ENCODE measurements around the gene PHACTR4. TPM values are rescaled to one million over a fixed set of nuclear protein-coding genes. Genes with fewer than 3 reads are reported as not detected.
A peak's percentile ranks its signal among the peaks of the same experiment; 100 is the strongest.
"Not testable (repeated sequence)": the region's sequence is repeated elsewhere in the genome, so short reads cannot be mapped to it uniquely, and the experiment has no call there.

PHACTR4 gene
- total RNA-seq, 1 donor from 2014 or later = 80.8 TPM

DNA sequence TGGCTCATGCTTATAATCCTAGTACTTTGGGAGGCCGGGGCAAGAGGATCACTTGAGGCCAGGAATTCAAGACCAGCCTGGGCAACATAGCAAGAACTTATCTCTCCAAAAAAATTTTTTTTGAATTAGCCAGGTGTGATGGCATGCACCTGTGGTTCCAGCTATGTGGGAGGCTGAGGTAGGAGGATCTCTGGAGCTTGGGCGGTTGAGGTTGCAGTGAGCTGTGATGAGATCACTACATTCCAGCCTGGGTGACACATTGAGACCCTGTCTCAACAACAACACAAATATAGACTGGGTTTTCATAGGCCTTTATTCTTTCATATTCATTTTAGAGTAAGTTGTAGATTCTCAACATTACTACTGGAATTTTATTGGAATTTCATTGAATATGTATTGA lies 27.9 kb upstream of the PHACTR4 start:
- H3K4me1 Mint-ChIP-seq = no peaks in the 10 kb centered on the region
- H3K9me3 Mint-ChIP-seq = no peaks in the 10 kb centered on the region
- TF ChIP-seq, protein P1, sequence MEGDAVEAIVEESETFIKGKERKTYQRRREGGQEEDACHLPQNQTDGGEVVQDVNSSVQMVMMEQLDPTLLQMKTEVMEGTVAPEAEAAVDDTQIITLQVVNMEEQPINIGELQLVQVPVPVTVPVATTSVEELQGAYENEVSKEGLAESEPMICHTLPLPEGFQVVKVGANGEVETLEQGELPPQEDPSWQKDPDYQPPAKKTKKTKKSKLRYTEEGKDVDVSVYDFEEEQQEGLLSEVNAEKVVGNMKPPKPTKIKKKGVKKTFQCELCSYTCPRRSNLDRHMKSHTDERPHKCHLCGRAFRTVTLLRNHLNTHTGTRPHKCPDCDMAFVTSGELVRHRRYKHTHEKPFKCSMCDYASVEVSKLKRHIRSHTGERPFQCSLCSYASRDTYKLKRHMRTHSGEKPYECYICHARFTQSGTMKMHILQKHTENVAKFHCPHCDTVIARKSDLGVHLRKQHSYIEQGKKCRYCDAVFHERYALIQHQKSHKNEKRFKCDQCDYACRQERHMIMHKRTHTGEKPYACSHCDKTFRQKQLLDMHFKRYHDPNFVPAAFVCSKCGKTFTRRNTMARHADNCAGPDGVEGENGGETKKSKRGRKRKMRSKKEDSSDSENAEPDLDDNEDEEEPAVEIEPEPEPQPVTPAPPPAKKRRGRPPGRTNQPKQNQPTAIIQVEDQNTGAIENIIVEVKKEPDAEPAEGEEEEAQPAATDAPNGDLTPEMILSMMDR (conservative IDR thresholded peaks at IDR 0.05) = no peak
- no peak overlapping the region for H3K4me3 Mint-ChIP-seq
- H3K27me3 Mint-ChIP-seq (ENCODE audit: low read depth) = no peaks in the 10 kb centered on the region
- DNase-seq (ENCODE audit: low read depth, low spot score) = no peak
- no peaks in the 10 kb centered on the region for H3K36me3 Mint-ChIP-seq (ENCODE audit: low read depth)
- no peak overlapping the region for H3K27ac Mint-ChIP-seq (ENCODE audit: unreplicated experiment)

DNA sequence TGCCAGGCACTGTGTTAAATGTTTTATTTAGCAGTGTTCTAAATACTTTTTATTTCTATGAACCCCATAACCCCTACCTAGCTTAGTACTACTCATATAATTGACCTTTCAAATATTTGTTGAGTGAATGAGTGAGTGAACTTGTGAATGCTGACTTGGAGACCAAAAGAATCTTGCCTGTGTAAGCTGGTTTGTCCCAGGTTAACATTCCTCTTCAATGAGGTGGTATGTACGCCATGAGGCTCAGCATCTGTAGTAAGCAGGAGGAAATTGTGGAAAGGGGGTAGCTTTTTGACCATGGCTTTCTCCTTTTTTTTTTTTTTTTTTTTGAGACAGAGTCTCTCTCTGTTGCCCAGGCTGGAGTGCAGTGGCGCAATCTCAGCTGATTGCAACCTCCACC lies 26.1 kb upstream of the PHACTR4 start:
- TF ChIP-seq, protein P1 (conservative IDR thresholded peaks at IDR 0.05) = no peak
- H3K27ac Mint-ChIP-seq (ENCODE audit: unreplicated experiment) = no peak overlapping the region
- no peak overlapping the region for H3K4me3 Mint-ChIP-seq
- no peaks in the 10 kb centered on the region for H3K36me3 Mint-ChIP-seq (ENCODE audit: low read depth)
- DNase-seq (ENCODE audit: low read depth, low spot score) = no peak
- no peaks in the 10 kb centered on the region for H3K9me3 Mint-ChIP-seq
- no peaks in the 10 kb centered on the region for H3K4me1 Mint-ChIP-seq
- no peaks in the 10 kb centered on the region for H3K27me3 Mint-ChIP-seq (ENCODE audit: low read depth)

DNA sequence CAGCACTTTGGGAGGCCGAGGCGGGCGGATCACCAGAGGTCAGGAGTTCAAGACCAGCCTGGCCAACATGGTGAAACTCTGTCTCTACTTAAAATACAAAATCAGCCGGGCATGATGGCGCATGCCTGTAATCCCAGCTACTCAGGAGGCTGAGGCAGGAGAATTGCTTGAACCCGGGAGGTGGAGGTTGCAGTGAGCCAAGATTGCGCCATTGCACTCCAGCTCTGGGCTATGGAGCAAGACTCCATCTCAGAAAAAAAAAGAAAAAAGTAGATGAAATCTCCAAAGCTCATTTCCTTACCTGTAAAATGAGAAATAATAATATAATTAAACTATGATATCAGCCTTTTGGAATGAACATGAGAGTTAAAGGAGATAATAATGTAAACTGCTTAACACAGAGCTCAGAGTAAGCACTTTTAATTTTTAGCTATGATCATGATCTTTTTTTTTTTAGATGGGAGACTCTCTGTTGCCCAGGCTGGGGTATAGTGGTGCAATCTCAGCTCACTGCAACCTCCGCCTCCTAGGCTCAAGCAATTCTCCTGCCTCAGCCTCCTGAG lies 16.2 kb upstream of the PHACTR4 start:
- not testable (repeated sequence) for DNase-seq (ENCODE audit: low read depth, low spot score); H3K27ac Mint-ChIP-seq (ENCODE audit: unreplicated experiment); H3K36me3 Mint-ChIP-seq (ENCODE audit: low read depth); H3K4me1 Mint-ChIP-seq; H3K9me3 Mint-ChIP-seq; H3K27me3 Mint-ChIP-seq (ENCODE audit: low read depth); H3K4me3 Mint-ChIP-seq

DNA sequence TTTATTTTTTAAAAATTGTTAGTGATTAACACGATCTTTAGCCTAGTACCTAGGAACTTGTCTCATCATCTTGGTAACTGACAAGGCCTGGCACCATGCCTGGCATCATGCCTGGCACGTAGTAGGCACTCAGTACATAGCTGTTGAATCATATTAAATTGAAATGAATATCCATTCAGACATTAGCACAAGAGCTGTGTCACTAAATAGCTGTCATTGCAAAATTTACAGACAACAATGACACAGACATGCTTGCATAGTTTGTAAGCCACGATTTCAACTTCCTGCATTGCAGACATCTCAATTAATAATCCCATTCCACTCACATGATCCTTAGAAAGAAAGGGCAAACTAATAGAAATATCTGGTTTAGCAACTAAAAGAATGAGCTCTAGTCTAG lies 15.4 kb upstream of the PHACTR4 start:
- H3K9me3 Mint-ChIP-seq = no peaks in the 10 kb centered on the region
- no peaks in the 10 kb centered on the region for H3K4me1 Mint-ChIP-seq
- TF ChIP-seq, protein P1 (conservative IDR thresholded peaks at IDR 0.05) = no peak

DNA sequence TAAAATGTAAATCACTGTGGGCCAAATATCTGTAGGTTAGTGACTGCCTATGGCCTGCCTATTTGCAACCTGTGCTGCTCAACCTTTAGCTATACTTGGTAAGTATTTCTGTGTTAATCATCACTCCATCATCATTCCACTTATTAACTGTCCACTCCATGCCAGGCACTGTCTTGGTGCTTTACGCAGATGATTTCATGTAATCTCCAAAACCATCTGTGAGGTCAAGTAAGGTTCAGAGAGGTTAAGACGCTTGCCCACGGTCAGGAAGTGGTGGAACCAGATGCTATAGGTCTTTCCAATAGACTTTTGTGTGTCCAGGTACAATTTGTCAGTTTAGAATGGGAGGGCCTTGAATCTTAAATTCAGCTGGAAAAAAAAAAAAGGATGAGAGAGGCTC lies 10.8 kb upstream of the PHACTR4 start:
- Mint-ChIP-seq H3K9me3 (no peaks in the 10 kb centered on the region), H3K27ac (ENCODE audit: unreplicated experiment) (no peak overlapping the region), H3K4me3 (no peak overlapping the region), H3K36me3 (ENCODE audit: low read depth) (no peaks in the 10 kb centered on the region), H3K27me3 (ENCODE audit: low read depth) (peaks cover 6% of the 10 kb centered on the region), H3K4me1 (peaks cover 4% of the 10 kb centered on the region)
- TF ChIP-seq, protein P1 (conservative IDR thresholded peaks at IDR 0.05) = no peak
- DNase-seq (ENCODE audit: low read depth, low spot score) = no peak

More for the DNA sequence above, 15.4 kb upstream of the PHACTR4 start:
- DNase-seq (ENCODE audit: low read depth, low spot score) = no peak
- no peaks in the 10 kb centered on the region for H3K27me3 Mint-ChIP-seq (ENCODE audit: low read depth)
- H3K27ac Mint-ChIP-seq (ENCODE audit: unreplicated experiment) = no peak overlapping the region
- no peaks in the 10 kb centered on the region for H3K36me3 Mint-ChIP-seq (ENCODE audit: low read depth)
- no peak overlapping the region for H3K4me3 Mint-ChIP-seq

DNA sequence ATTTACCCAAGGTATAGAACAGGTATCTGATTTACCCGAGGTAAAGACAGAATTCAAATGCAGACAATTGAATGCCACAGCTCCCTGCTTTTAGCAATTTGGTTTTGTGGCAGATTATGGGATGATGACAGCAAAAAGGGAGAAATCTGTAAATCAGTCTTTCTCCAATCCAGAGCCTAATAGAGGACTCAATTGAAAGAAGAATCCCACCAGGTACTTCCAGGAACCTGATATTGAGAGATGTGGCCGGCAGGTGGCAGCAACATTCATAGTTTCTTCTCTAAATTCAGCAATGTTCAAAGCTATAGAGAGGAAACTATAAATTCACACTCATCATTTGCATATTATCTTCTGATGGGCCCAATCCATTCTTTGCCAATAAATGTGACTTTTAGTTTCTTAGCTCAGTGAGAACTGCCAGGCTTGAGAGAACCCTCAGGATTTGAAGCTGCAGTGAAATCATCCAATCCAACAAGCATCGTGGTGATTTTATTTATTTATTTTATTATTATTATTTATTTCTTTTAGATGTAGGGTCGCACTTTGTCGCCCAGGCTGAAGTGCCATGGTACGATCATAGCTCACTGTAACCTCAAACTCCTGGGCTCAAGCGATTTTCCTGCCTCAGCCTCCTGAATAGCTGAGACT lies 9.8 kb upstream of the PHACTR4 start:
- Mint-ChIP-seq H3K4me3 (peak overlapping the region; percentile 56), H3K9me3 (no peaks in the 10 kb centered on the region), H3K4me1 (peaks cover 4% of the 10 kb centered on the region), H3K27ac (ENCODE audit: unreplicated experiment) (no peak overlapping the region), H3K27me3 (ENCODE audit: low read depth) (peaks cover 6% of the 10 kb centered on the region), H3K36me3 (ENCODE audit: low read depth) (no peaks in the 10 kb centered on the region)
- TF ChIP-seq, protein P1 (conservative IDR thresholded peaks at IDR 0.05) = peak; percentile 82
- peak; percentile 61 for DNase-seq (ENCODE audit: low read depth, low spot score)

All from neural crest cell (in vitro differentiated cells).